GM23338 (cell line): ENCODE measurements around the gene IRF2.

Experiments used
- EZH2 ChIP-seq: fragments of 200-600 bp; sonication (generic); IDR thresholded peaks from one replicate; pipeline ENCODE4 v1.8.0; 2017; ENCODE audit warnings: antibody characterized with exemption, mild to moderate bottlenecking, low read depth; ENCODE audit not compliant: unreplicated experiment
- EZH2phosphoT487 ChIP-seq: fragments of 200-600 bp; sonication (generic); IDR thresholded peaks from one replicate; pipeline ENCODE4 v1.8.1; 2018; ENCODE audit warnings: antibody characterized with exemption; ENCODE audit not compliant: unreplicated experiment
- TF ChIP-seq, protein P1 (sequence below): IDR thresholded peaks from 2 replicates; pipeline ENCODE4 v1.6.1; 2016; ENCODE audit warnings: antibody characterized with exemption

DNA sequence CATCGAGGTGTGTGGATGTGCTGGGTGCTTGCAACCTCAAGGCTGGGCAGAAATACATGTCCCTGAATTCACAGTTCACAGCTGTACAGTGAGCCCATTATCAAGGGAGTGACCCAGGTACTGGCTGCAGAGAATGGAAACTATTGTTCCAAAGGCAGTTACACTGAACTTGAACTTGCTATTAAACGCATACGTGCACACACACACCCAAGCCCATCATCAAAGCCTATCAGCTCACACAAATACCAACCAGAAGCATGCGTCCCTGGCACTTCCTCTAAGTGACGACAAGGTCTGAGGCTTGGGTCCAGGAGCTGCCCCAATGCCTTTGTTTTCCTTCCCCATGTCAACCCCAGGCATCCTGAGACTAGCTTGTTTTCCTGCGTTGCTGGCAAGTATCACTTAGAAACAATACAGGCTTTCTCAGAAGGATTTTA is 88.6 kb downstream of the IRF2 start:
- TF ChIP-seq, protein P1, sequence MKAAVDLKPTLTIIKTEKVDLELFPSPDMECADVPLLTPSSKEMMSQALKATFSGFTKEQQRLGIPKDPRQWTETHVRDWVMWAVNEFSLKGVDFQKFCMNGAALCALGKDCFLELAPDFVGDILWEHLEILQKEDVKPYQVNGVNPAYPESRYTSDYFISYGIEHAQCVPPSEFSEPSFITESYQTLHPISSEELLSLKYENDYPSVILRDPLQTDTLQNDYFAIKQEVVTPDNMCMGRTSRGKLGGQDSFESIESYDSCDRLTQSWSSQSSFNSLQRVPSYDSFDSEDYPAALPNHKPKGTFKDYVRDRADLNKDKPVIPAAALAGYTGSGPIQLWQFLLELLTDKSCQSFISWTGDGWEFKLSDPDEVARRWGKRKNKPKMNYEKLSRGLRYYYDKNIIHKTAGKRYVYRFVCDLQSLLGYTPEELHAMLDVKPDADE, result no peak
- no peak for TF ChIP-seq EZH2
- TF ChIP-seq EZH2phosphoT487, result no peak
